ENCODE results near the gene ZNF691.
"Not testable (repeated sequence)": the region's sequence is repeated elsewhere in the genome, so short reads cannot be mapped to it uniquely, and the experiment has no call there.

Gene ZNF691

DNA sequence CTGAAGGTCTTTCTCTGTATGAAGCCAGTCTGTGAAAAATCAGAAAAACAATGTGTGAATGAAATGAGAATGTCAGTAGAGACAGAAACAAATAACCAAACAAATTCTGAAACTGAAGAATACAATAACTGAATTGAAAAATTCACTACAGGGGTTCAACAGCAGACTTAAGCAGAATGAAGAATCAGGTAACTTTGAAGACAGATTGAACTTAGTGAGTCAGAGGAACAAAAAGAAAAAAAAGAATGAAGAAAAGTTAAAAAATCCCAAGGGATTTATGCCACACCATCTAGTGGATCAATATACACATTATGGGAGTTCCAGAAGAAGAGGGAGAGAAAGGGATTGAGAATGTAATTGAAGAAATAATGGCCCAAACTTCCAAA is 14.6 kb downstream of the ZNF691 start:
- DNase-seq: no peak

DNA sequence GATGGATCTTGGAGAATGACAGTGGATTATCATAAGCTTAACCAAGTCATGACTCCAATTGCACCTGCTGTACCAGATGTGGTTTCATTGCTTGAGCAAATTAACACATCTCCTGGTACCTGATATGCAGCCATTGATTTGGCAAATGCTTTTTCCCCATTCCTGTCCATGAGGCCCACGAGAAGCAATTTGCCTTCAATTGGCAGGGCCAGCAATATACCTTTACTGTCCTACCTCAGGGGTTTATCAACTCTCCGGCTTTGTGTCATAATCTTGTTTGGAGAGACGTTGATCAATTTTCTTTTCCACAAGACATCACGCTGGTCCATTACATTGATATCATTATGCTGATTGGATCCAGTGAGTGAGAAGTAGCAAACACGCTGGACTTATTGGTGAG is 20.1 kb downstream of the ZNF691 start:
- DNase-seq: no peak

DNA sequence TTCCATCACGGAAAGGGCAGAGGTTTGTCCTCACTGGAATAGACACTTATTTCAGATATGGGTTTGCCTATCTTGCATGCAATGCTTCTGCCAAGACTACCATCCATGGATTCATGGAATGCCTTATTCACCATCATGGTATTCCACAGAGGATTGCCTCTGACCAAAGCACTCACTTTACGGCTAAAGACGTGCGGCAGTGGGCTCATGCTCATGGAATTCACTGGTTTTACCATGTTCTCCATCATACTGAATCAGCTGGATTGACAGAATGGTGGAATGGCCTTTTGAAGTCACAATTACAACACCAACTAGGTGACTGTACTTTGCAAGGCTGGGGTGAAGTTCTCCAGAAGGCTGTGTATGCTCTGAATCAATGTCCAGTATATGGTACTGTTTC is 22.1 kb downstream of the ZNF691 start:
- not testable (repeated sequence) for DNase-seq

DNA sequence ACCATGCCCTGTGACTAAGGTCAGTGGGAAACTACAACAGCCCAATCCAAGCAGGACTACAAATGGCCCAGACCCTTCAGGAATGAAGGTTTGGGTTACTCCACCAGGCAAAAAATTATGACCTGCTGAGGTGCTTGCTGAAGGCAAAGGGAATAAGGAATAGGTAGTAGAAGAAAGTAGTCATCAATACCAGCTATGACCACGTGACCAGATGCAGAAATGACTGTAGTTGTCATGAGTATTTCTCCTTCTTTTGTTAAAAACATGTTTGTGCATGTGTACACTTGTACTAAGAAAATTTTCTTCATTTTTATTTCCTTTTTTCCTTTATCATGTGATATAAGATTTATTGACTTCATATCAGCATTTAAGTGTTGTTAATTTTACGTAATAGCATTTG is 22.8 kb downstream of the ZNF691 start:
- DNase-seq: not testable (repeated sequence)

DNA sequence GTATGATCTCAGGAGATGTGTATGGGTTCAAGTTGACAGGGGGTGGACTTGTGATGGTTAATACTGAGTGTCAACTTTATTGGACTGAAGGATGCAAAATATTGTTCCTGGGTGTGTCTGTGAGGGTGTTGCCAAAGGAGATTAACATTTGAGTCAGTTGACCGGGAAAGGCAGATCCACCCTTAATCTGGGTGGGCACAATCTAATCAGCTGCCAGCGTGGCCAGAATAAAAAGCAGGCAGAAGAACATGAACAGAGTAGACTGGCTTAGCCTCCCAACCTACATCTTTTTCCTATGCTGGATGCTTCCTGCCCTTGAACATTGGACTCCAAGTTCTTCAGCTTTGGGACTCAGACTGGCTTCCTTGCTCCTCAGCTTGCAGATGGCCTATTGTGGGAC is 23.3 kb downstream of the ZNF691 start:
- DNase-seq: not testable (repeated sequence)

DNA sequence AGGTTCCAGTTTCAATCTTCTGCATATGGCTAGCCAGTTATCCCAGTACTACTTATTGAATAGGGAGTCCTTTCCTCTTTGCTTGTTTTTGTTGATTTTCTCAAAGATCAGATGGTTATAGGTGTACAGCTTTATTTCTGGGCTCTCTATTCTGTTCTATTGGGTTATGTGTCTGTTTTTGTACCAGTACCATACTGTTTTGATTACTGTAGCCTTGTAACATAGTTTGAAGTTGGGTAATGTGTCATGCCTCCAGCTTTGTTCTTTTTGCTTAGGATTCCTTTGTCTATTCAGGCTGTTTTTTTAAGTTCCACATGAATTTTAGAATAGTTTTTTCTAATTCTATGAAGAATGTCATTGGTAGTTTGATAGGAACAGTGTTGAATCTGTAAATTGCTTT is 26.7 kb downstream of the ZNF691 start:
- not testable (repeated sequence) for DNase-seq

DNA sequence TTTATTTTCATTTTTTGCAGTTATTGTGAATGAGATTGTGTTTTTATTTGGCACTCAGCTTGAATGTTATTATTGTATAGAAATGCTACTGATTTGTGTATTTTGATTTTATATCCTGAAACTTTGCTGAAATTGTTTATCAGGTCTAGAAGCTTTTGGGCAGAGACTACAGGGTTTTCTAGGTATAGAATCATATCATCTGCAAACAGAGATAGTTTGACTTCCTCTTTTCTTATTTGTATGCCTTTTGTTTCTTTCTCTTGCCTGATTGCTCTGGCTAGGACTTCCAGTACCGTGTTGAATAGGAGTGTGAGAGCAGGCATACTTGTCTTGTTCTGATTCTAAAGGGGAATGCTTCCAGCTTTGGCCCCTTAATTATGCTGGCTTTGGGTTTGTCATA is 27.3 kb downstream of the ZNF691 start:
- no peak for DNase-seq

DNA sequence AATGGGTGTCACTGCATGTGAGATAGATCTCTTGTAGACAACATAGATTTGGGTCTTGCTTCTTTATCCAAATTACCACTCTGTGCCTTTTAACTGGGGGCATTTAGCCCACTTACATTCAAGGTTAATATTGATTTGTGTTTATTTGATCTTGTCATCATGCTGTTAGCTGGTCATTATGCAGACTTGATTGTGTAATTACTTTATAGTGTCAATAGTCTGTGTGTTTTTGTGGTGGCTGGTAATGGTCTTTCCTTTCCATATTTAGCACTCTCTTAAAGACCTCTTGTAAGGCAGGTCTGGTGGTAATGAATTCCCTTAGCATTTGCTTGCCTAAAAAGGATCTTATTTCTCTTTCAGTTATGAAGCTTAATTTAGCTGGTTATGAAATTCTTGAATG is 29.6 kb downstream of the ZNF691 start:
- no peak for DNase-seq

DNA sequence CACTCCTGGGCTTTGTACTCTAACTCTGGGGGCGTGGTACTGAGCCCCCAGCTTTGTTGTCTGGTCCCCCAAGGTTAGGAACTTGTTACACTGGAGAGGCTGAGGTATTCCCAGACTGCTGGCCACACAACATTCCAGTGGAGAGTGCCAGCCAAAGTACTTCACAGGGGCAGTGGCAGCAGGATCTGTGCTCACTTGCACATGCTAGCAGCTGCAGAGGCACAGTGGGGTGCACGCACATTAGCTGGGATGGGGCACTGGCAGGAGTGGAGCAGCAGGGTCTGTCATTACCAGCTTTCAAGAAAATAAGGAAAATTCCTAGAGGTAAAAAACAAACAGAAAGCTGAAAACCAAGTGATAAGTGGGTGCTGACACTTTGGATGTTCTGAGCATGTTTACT is 31.0 kb downstream of the ZNF691 start:
- DNase-seq: no peak

DNA sequence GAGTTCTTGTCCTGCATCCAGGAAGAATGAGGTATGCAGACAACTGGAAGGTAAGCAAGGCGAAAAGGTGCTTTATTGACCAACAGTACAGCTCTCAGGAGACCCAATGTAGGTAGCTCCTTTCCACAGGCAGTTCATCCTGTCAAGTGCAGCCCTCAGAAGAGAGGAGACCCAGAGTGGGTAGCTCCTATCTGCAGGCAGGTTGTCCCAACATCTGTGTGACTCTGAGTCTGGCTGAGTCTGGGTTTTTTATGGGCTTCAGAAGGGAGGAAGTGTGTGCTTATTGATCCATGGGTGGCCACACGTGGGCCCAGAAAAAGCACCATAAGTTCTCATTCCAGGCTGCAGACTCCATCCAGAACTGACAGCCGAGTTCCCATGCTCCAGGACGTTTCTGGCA is 34.0 kb downstream of the ZNF691 start:
- no peak for DNase-seq

DNA sequence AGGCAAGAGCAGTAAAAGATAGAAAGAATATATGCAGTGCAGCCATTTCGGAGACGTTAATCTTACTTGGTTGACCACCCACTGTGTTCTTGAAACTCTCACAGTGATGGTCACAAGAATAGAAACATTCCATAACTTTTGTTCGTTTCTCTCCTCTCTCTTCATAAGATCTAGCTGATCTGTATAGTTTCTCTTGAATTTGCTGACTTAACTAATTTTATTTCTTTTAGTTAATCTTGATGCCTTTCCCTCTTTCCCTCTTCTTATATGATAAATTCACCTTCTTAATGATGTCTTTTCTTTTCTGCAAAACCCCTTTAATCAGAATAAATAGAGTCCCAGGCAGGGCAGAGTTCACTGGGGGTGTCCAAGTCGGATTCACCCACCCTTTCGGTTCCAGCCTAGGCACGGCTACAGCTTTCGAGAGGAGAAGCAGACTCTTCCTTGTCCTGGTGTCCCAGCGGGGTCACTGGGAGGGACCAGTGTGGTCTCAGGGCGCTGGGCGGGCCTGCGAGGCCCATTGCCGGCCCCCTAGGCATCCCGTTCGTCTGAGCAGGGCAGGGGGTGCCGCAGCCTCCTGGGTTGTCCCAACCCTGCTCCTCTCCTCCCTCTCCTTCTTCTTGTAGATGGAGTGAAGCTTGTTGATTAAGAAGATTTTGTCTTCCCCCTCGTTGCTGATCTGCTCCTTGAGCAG is 39.8 kb downstream of the ZNF691 start:
- no peak for DNase-seq

DNA sequence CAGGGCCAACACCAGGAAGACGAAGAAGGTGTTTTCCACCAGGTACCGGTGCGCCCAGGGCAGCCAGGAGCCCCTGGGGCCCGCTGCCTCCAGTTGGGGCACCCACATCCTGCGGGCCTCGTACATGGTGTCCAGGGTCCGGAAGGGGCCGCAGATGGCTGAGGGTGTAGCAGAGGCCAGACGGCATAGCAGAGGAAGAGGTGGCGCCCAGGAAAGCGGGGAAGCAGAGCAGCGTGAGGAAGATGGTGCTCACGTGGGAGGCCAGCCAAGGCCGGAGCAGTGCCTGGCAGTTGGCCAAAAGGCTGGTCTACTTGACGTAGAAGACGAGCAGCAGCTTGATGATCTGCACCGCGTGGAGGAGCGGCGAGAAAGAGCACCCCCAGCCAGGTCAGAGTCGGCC is 40.4 kb downstream of the ZNF691 start:
- DNase-seq: no peak

DNA sequence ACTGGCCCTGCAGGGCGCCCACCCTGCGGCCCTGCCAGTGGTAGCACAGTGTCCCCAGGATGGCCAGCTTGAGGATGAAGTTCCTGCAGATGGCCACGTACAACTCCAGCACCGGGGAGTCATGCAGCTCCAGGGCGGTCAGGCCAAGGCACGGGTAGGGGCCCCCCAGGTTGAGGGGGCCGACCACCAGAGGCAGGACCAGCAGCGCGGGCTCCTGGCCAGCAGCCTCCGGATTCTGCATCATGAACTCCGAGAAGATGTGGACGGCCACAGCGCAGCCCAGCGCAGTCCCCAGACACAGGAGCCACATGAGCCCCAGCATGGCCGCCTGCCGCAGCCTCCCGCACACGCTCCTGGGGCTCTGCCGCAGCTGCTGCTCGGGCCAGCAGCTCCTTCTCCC is 41.0 kb downstream of the ZNF691 start:
- no peak for DNase-seq

DNA sequence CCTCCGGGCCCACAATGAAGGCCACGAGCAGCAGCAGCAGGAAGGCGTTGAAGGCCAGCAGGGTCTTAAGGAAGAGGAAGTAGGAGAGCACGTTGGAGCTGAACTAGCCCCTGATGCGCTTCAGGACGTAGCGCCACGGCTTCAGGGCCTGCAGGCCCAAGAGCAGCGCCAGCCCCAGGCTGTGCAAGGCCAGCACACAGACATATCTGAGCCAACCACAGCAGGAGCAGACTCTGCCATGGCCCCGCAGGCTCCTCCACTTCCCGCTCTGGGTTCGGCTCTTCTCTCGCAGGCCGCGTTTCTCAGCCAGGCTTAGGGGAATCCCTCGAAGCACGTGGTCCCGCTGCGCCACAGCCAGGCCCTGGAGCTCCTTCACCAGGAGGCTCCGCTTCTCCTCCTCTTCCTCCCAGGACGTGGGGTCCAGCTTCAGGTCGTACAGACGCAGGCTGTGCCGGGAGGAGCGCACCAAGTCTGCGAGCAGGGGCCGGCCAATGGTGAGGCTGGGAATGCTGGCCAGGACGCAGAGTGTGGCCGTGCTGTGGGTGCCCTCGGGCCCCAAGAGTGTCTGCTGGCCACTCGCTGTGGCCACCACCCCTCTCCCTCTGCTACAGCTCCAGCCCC is 41.7 kb downstream of the ZNF691 start:
- no peak for DNase-seq

DNA sequence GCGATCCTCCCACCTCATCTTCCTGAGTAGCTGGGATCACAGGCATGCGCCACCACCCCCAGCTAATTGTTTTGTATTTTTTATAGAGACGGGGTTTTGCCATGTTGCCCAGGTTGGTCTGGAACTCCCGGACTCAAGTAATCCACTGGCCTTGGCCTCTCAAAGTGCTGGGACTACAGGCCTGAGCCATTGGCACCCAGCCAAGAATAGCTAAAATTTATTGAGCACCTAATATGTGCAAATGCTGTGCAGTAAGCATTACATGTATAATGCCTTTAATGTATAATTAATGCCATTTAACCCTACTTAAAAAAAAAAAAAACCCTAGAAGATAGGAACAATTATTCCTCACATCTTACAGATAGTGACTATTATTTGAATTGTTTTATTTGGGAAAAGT is 42.9 kb downstream of the ZNF691 start:
- DNase-seq: no peak

DNA sequence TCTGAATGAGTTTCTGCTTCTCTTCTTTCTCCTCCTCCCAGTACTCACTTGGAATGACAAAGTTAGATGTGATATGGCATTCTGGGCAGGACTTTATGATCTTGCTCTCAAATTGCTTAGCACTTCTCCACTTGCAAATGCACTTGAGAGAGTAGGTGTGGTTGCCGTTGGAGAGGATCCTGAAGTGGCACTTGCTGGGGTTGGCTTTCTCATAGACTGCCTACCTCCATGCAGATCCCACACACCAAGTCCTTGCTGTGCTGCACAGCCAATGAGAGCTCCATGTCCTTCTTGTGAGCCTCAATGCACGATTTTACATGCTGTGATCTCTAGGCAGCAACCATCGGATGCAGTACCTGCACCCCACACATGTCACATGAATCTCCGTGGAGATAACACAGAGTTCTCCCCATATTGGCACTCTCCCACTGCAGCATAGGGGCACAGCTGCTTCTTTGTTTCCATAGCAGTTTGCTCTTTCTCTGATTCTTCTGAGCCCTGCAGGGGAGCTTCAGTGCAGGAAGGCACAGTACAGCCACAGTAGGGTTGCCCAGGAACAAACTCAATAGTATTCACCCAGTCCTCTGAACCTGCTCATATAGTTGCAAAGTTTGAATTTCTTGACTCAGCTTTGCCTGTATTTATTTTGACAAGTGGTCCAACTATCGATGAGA is 45.2 kb downstream of the ZNF691 start:
- DNase-seq: no peak

DNA sequence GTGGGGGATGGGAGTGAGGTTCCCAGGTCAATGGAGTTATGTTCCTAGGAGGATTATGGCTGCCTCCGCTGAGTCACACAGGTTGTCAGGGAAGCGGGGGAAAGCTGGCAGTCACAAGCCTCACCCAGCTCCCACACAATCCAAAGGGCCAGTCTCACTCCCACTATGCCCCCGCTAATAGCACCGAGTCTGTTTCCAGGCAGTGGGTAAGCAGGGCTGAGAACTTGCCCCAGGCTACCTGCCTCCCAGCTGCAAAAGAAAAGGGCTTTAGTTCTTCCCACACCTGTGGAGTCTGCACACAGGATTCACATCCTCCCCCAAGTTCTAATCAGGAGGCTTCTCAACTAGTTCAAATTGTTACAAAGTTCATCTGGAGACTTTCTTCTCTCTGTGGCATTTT is 53.5 kb downstream of the ZNF691 start:
- not testable (repeated sequence) for DNase-seq

Data from femur (tissue), 1 donor.